ENCODE measurements around the gene NEURL1. TPM values are rescaled to one million over a fixed set of nuclear protein-coding genes. Genes with fewer than 3 reads are reported as not detected.

The NEURL1 gene
- total and polyA plus RNA-seq, 5 donors, result 0.11 to 0.20 (median 0.16) TPM

- Histone ChIP-seq H3K9me3 (ENCODE audit: control insufficient read depth, low read length) (no peaks in the 10 kb centered on the region), H3K4me1 (ENCODE audit: control insufficient read depth, insufficient read depth, low read length) (no peaks in the 10 kb centered on the region), H3K27me3 (ENCODE audit: control insufficient read depth, insufficient read depth) (no peaks in the 10 kb centered on the region), H3K4me3 (ENCODE audit: low read length) (no peak overlapping the region), H3K27ac (ENCODE audit: low read length) (no peak overlapping the region)
- DNase-seq (no peak), ATAC-seq (no peak)
- intact Hi-C loops (cut with DNase I), result no loop called here
- WGBS, result 73% methylated on average over 13 of the region's 13 CpGs
Measured at GRCh38 chr10:103582331-103583123, 89.0 kb downstream of the NEURL1 start.

GRCh38 chr10:103583871-103584215 lies 90.3 kb downstream of the NEURL1 start:
- H3K4me3 ChIP-seq (ENCODE audit: low read length), result peak overlapping the region; percentile 34
- intact Hi-C loops (cut with DNase I), result no loop called here
- 79% methylated on average over 8 of the region's 8 CpGs for WGBS

GRCh38 chr10:103584216-103585010 lies 90.9 kb downstream of the NEURL1 start:
- DNase-seq, result peak; percentile 51 to 81 (median 79)
- 9% methylated on average over 111 of the region's 111 CpGs for WGBS
- H3K27me3 ChIP-seq (ENCODE audit: control insufficient read depth, insufficient read depth), result no peaks in the 10 kb centered on the region
- intact Hi-C loops (cut with DNase I), result no loop called here
- peak overlapping the region; percentile 34 for H3K4me3 ChIP-seq (ENCODE audit: low read length)
- peak; percentile 35 to 44 for ATAC-seq
- H3K27ac ChIP-seq (ENCODE audit: low read length), result no peak overlapping the region
- H3K4me1 ChIP-seq (ENCODE audit: control insufficient read depth, insufficient read depth, low read length), result no peaks in the 10 kb centered on the region
- no peaks in the 10 kb centered on the region for H3K9me3 ChIP-seq (ENCODE audit: control insufficient read depth, low read length)

More at GRCh38 chr10:103583871-103584215, 90.3 kb downstream of the NEURL1 start:
- no peaks in the 10 kb centered on the region for H3K4me1 ChIP-seq (ENCODE audit: control insufficient read depth, insufficient read depth, low read length)
- no peaks in the 10 kb centered on the region for H3K27me3 ChIP-seq (ENCODE audit: control insufficient read depth, insufficient read depth)
- H3K27ac ChIP-seq (ENCODE audit: low read length), result no peak overlapping the region
- DNase-seq, result no peak
- H3K9me3 ChIP-seq (ENCODE audit: control insufficient read depth, low read length), result no peaks in the 10 kb centered on the region
- no peak for ATAC-seq

GRCh38 chr10:103585011-103585405 lies 91.5 kb downstream of the NEURL1 start:
- DNase-seq (no peak), ATAC-seq (no peak)
- H3K4me1 ChIP-seq (ENCODE audit: control insufficient read depth, insufficient read depth, low read length), result no peaks in the 10 kb centered on the region
- no peak overlapping the region for H3K4me3 ChIP-seq (ENCODE audit: low read length)
- intact Hi-C loops (cut with DNase I), result no loop called here
- no peak overlapping the region for H3K27ac ChIP-seq (ENCODE audit: low read length)
- WGBS, result 66% methylated on average over 32 of the region's 32 CpGs
- no peaks in the 10 kb centered on the region for H3K9me3 ChIP-seq (ENCODE audit: control insufficient read depth, low read length)
- no peaks in the 10 kb centered on the region for H3K27me3 ChIP-seq (ENCODE audit: control insufficient read depth, insufficient read depth)

GRCh38 chr10:103587073-103587472 lies 93.6 kb downstream of the NEURL1 start:
- ATAC-seq (no peak), DNase-seq (no peak)
- Histone ChIP-seq H3K9me3 (ENCODE audit: control insufficient read depth, low read length) (no peaks in the 10 kb centered on the region), H3K4me1 (ENCODE audit: control insufficient read depth, insufficient read depth, low read length) (no peaks in the 10 kb centered on the region), H3K27me3 (ENCODE audit: control insufficient read depth, insufficient read depth) (no peaks in the 10 kb centered on the region), H3K27ac (ENCODE audit: low read length) (no peak overlapping the region), H3K4me3 (ENCODE audit: low read length) (no peak overlapping the region)
- intact Hi-C loops (cut with DNase I), result no loop called here

GRCh38 chr10:103589074-103589630 lies 95.6 kb downstream of the NEURL1 start:
- intact Hi-C loops (cut with DNase I), result no loop called here
- ATAC-seq, result no peak
- WGBS, result 87% methylated on average over 15 of the region's 15 CpGs

GRCh38 chr10:103590060-103590459 lies 96.6 kb downstream of the NEURL1 start:
- H3K4me1 ChIP-seq (ENCODE audit: control insufficient read depth, insufficient read depth, low read length), result no peaks in the 10 kb centered on the region
- H3K27me3 ChIP-seq (ENCODE audit: control insufficient read depth, insufficient read depth), result no peaks in the 10 kb centered on the region
- ATAC-seq (no peak), DNase-seq (no peak)
- 93% methylated on average over 20 of the region's 20 CpGs for WGBS
- H3K9me3 ChIP-seq (ENCODE audit: control insufficient read depth, low read length), result no peaks in the 10 kb centered on the region
- H3K4me3 ChIP-seq (ENCODE audit: low read length), result no peak overlapping the region
- intact Hi-C loops (cut with DNase I), result no loop called here
- H3K27ac ChIP-seq (ENCODE audit: low read length), result no peak overlapping the region

More at GRCh38 chr10:103589074-103589630, 95.6 kb downstream of the NEURL1 start:
- DNase-seq, result no peak
- Histone ChIP-seq H3K27me3 (ENCODE audit: control insufficient read depth, insufficient read depth) (no peaks in the 10 kb centered on the region), H3K4me3 (ENCODE audit: low read length) (no peak overlapping the region), H3K4me1 (ENCODE audit: control insufficient read depth, insufficient read depth, low read length) (no peaks in the 10 kb centered on the region), H3K27ac (ENCODE audit: low read length) (no peak overlapping the region), H3K9me3 (ENCODE audit: control insufficient read depth, low read length) (no peaks in the 10 kb centered on the region)

- DNase-seq, result no peak
- intact Hi-C loops (cut with DNase I), result no loop called here
- no peak overlapping the region for H3K4me3 ChIP-seq (ENCODE audit: low read length)
- no peak overlapping the region for H3K27ac ChIP-seq (ENCODE audit: low read length)
- no peaks in the 10 kb centered on the region for H3K4me1 ChIP-seq (ENCODE audit: control insufficient read depth, insufficient read depth, low read length)
- no peaks in the 10 kb centered on the region for H3K9me3 ChIP-seq (ENCODE audit: control insufficient read depth, low read length)
- ATAC-seq, result no peak
- no peaks in the 10 kb centered on the region for H3K27me3 ChIP-seq (ENCODE audit: control insufficient read depth, insufficient read depth)
- WGBS, result 93% methylated on average over 6 of the region's 6 CpGs
Measured at GRCh38 chr10:103590744-103591291, 97.3 kb downstream of the NEURL1 start.

GRCh38 chr10:103592186-103593021 lies 98.9 kb downstream of the NEURL1 start:
- WGBS, result 77% methylated on average over 15 of the region's 15 CpGs
- no peak overlapping the region for H3K27ac ChIP-seq (ENCODE audit: low read length)
- H3K27me3 ChIP-seq (ENCODE audit: control insufficient read depth, insufficient read depth), result no peaks in the 10 kb centered on the region
- peak in 1 of 3 donors; percentile 71 for DNase-seq
- no peak overlapping the region for H3K4me3 ChIP-seq (ENCODE audit: low read length)
- ATAC-seq, result peak; percentile 36 to 54
- no peaks in the 10 kb centered on the region for H3K9me3 ChIP-seq (ENCODE audit: control insufficient read depth, low read length)
- H3K4me1 ChIP-seq (ENCODE audit: control insufficient read depth, insufficient read depth, low read length), result no peaks in the 10 kb centered on the region
- intact Hi-C loops (cut with DNase I), result no loop called here

GRCh38 chr10:103593022-103593570 lies 99.6 kb downstream of the NEURL1 start:
- WGBS, result 85% methylated on average over 3 of the region's 3 CpGs
- Histone ChIP-seq H3K9me3 (ENCODE audit: control insufficient read depth, low read length) (no peaks in the 10 kb centered on the region), H3K27me3 (ENCODE audit: control insufficient read depth, insufficient read depth) (no peaks in the 10 kb centered on the region), H3K4me1 (ENCODE audit: control insufficient read depth, insufficient read depth, low read length) (no peaks in the 10 kb centered on the region), H3K27ac (ENCODE audit: low read length) (no peak overlapping the region), H3K4me3 (ENCODE audit: low read length) (no peak overlapping the region)
- DNase-seq, result peak in 1 of 3 donors; percentile 36
- no peak for ATAC-seq
- intact Hi-C loops (cut with DNase I), result no loop called here
